Upper lobe of right lung (tissue), 1 donor: Measurements from ENCODE around the gene ADCY10. TPM values are rescaled to one million over a fixed set of nuclear protein-coding genes. Genes with fewer than 3 reads are reported as not detected.
A peak's percentile ranks its signal among the peaks of the same experiment; 100 is the strongest.
"Not testable (repeated sequence)": the region's sequence is repeated elsewhere in the genome, so short reads cannot be mapped to it uniquely, and the experiment has no call there.

Experiments
- ATAC-seq: fragments of 200-7000 bp; cut with Tn5 transposase; one replicate; pipeline ENCODE4 v1.9.1; 2020; ENCODE audit warnings: mild to moderate bottlenecking, moderate library complexity
- DNase-seq: peaks from one replicate; pipeline ENCODE4 v3.0.0-alpha.2; 2020
- H3K27ac ChIP-seq: fragments of 200-600 bp; one replicate; pipeline ENCODE4 v1.8.0; 2022
- H3K27me3 ChIP-seq: fragments of 200-600 bp; one replicate; pipeline ENCODE4 v1.8.0; 2022; ENCODE audit warnings: mild to moderate bottlenecking
- H3K36me3 ChIP-seq: fragments of 200-600 bp; one replicate; pipeline ENCODE4 v1.8.0; 2022
- H3K4me1 ChIP-seq: fragments of 200-600 bp; one replicate; pipeline ENCODE4 v1.8.0; 2022
- H3K4me3 ChIP-seq: fragments of 200-600 bp; one replicate; pipeline ENCODE4 v1.8.0; 2022; ENCODE audit warnings: mild to moderate bottlenecking
- H3K9me3 ChIP-seq: fragments of 200-600 bp; one replicate; pipeline ENCODE4 v1.8.0; 2022
- CTCF ChIP-seq: fragments of 200-600 bp; IDR thresholded peaks from one replicate; pipeline ENCODE4 v1.8.0; 2022; ENCODE audit warnings: antibody characterized with exemption
- intact Hi-C: fragments of 100-400 bp; cut with DNase I; formaldehyde crosslinking; loops from one replicate; pipeline ENCODE4 v1.11.0; 2022
- total RNA-seq: library from RNA; stranded (reverse); fragmentation: NEBNext Ultra II Directional; extraction: Animal tissue kit (Norgen Biotek cat#: 25700); gene quantifications from one replicate; pipeline ENCODE4 v1.2.1, GENCODE V29; 2021
- donor health status: DM: no; HTN: yes; CAD: no; lungs with severe emphysema.

ADCY10 gene
- total RNA-seq, 1 donor from 2014 or later, result 0.29 TPM

DNA sequence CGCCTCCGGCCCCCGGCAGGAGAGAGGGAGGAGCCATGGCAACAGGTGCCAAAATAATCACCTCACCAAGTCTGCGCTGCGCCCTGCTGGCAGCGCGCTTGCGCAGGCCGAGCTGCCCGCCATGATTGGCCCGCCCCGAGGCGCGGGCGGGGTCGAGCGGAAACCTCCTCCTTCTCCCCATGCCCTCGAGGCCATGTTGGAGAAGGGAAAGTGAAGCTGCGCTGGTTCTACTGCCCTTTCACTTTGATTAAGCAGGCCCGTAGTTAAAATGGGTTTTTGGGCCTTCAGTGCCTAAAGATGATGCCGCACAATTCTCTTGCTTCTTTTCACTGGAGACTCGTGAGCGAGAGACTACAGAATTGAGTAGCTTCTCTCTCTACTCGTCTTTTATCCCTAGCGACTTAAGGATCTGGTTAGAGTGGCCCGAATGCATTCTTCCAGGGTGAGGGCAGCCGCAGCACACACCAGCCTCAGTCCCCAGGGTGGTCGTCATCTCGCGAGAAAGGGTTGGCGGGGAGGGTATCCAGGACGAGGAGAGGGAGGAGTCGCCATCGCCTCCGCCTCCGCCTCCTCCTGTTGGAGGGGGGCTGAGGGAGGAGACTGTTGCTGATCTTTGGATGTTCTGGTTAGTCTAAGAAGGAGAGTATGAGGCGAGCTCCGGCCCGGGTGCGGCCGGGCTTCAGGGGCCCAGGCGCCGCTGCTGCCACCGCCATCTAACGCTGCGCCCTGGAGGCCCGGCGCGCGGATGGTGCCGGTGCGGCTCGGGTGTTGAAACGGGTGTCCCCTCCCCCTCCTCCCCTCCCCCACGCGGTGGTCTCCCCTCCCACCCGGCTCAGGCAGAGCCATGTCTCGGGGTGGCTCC, 22.4 kb upstream of the ADCY10 start, which contains the start of gene DCAF6:
TSS of gene DCAF6 (plus strand) at position 616 of the 862 bp plus-strand sequence. CDS start at position 845, 229 bp downstream.
- TF ChIP-seq CTCF, result no peak
- peak within 1 kb of the TSS; percentile 83 for H3K4me3 ChIP-seq
- no peaks in the 10 kb centered on the region for H3K36me3 ChIP-seq
- H3K27me3 ChIP-seq, result no peaks in the 10 kb centered on the region
- H3K4me1 ChIP-seq, result peaks cover 25% of the 10 kb centered on the region
- H3K9me3 ChIP-seq, result no peaks in the 10 kb centered on the region
- H3K27ac ChIP-seq, result peak within 1 kb of the TSS; percentile 97
- peak; percentile 98 for DNase-seq
- peak; percentile 95 for ATAC-seq
- intact Hi-C loops, result no loop called here

DNA sequence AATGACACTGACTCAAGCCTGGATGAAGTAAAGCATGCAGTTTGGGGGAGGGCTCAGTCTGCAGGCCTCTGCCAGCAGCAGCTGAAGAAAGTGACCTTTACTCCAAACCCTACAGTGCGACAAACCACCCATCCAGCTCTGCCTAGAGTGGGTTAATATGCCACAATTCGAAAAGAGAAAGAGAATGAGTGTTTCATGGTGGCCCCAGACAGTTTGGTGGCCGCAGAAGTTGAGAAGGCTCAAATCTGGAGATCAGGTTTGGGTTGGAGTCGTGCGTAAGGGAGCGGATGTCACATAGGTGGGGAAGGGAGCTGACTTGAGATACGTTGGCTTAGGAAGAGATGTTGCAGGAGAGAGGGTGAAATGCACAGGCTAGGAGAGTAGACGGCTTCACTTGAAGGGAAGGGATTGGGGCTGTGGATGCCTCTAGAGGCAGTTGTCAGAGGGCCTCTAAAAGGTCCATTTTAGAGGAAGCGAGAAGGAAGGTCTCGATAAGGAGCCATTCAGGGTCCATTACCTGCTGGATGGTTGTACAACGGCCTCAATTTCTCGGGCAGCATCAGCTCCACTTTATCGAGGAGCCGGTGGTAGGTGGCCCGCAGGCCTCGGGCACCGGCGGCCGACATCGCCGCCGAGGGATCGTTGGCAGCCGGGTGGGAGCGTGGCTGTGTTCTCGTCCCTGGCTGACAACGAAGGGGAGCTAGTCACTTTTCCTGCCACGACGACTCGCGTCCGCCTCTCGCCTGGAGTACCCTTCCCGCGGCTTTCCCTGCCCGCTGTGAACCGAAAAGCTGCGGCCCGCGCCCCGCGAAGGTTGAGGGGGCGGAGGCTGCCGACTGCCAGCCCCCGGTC, 21.5 kb upstream of the ADCY10 start:
- ATAC-seq (peak; percentile 1), DNase-seq (no peak)
- TF ChIP-seq CTCF, result no peak
- H3K36me3 ChIP-seq, result no peaks in the 10 kb centered on the region
- H3K27me3 ChIP-seq, result no peaks in the 10 kb centered on the region
- H3K9me3 ChIP-seq, result no peaks in the 10 kb centered on the region
- intact Hi-C loops, result no loop called here
- peak overlapping the region; percentile 97 for H3K27ac ChIP-seq
- peak overlapping the region; percentile 83 for H3K4me3 ChIP-seq
- peaks cover 25% of the 10 kb centered on the region for H3K4me1 ChIP-seq

DNA sequence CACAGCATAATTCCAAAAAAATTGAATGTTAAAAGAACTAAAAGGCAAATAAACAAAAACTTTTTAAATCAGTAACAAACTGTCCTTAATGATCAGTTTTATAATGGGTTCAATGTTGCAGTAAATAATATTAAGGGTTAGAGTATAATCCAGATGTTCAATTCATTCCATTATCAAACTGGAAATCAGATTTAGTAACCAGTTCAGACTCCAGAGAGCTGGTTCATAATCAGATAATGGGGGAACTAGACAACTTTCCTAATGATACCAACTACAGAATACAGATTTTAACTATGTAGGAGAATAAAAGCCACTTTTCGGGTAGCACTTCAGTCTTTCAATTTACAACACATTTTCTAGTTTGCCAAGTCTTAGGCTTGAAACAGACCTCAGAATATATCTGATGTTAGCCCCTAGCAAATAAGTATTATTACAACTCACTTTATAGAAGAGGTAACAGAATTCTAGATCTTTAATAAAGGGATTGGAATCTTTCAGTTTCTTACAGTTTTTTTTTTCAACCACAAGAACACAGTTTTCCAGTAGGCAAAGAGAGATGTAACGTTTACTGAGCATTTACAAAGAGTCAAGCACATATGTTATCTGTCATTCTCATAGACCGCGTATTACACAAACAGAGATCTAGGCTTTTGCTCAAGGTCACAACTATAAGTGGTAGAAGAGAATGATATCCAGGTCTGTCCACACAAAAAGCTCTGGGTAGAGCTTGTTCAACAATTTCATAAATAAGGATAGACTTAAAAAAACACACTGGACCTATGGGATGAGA, 20.7 kb upstream of the ADCY10 start:
- H3K9me3 ChIP-seq, result no peaks in the 10 kb centered on the region
- DNase-seq (no peak), ATAC-seq (no peak)
- intact Hi-C loops, result no loop called here
- no peak for TF ChIP-seq CTCF
- H3K27me3 ChIP-seq, result no peaks in the 10 kb centered on the region
- H3K4me1 ChIP-seq, result peaks cover 25% of the 10 kb centered on the region
- H3K27ac ChIP-seq, result peak overlapping the region; percentile 97
- H3K36me3 ChIP-seq, result no peaks in the 10 kb centered on the region
- H3K4me3 ChIP-seq, result peak overlapping the region; percentile 83

DNA sequence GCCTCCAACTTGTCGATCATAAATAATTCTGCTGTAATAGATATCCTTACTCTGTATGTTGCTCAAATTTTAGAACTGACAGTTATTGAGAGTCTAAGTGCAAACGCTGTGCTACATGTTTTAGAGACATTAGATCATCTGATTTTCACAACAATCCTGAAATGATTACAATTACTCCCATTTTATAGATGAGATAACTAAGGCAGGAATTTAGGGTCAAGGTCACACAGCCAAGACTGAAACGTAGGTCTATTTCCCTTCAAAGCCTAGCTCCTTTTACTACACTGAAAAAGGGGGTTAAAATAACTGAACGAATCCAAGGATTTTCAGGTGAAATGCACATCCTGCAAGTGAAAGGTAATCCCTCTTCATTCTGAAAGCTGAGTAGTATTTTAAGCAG, 19.9 kb upstream of the ADCY10 start:
- Histone ChIP-seq H3K9me3 (no peaks in the 10 kb centered on the region), H3K4me3 (no peak overlapping the region), H3K27me3 (no peaks in the 10 kb centered on the region), H3K4me1 (peaks cover 25% of the 10 kb centered on the region), H3K27ac (no peak overlapping the region), H3K36me3 (no peaks in the 10 kb centered on the region)
- DNase-seq, result no peak
- TF ChIP-seq CTCF, result no peak
- no peak for ATAC-seq
- intact Hi-C loops, result no loop called here

GRCh38 chr1:167929725-167930124, 15.8 kb upstream of the ADCY10 start:
- Histone ChIP-seq H3K4me3 (no peak overlapping the region), H3K4me1 (peaks cover 12% of the 10 kb centered on the region), H3K27ac (no peak overlapping the region), H3K27me3 (no peaks in the 10 kb centered on the region), H3K9me3 (no peaks in the 10 kb centered on the region), H3K36me3 (no peaks in the 10 kb centered on the region)
- intact Hi-C loops, result no loop called here
- DNase-seq (no peak), ATAC-seq (no peak)
- no peak for TF ChIP-seq CTCF

GRCh38 chr1:167928919-167929318, 15.0 kb upstream of the ADCY10 start:
- H3K27me3 ChIP-seq, H3K4me1 ChIP-seq, H3K27ac ChIP-seq, ATAC-seq, intact Hi-C loops, H3K36me3 ChIP-seq, H3K9me3 ChIP-seq, H3K4me3 ChIP-seq: not testable (repeated sequence)
- peak; percentile 36 for DNase-seq
